Fibroblast of pulmonary artery (primary cell): ENCODE data around the gene PAF1.
A peak's percentile ranks its signal among the peaks of the same experiment; 100 is the strongest.

Source experiments
- DNase-seq: peaks from one replicate; pipeline ENCODE4 v3.0.0-alpha.2; 2010; ENCODE audit warnings: low read depth
- H3K4me3 ChIP-seq: replicated peaks from 2 replicates; pipeline ENCODE4 v1.5.1; 2011; ENCODE audit warnings: low read depth, mild to moderate bottlenecking, control low read depth, low read length, moderate library complexity
- TF ChIP-seq, protein P1 (sequence below): IDR thresholded peaks from 2 replicates; pipeline ENCODE4 v1.5.1; 2011; ENCODE audit warnings: mild to moderate bottlenecking, control low read depth, low read length, inconsistent platforms; ENCODE audit errors: missing control alignments

PAF1 gene

GRCh38 chr19:39412867-39413271 is 22.0 kb upstream of the PAF1 start:
- TF ChIP-seq, protein P1, sequence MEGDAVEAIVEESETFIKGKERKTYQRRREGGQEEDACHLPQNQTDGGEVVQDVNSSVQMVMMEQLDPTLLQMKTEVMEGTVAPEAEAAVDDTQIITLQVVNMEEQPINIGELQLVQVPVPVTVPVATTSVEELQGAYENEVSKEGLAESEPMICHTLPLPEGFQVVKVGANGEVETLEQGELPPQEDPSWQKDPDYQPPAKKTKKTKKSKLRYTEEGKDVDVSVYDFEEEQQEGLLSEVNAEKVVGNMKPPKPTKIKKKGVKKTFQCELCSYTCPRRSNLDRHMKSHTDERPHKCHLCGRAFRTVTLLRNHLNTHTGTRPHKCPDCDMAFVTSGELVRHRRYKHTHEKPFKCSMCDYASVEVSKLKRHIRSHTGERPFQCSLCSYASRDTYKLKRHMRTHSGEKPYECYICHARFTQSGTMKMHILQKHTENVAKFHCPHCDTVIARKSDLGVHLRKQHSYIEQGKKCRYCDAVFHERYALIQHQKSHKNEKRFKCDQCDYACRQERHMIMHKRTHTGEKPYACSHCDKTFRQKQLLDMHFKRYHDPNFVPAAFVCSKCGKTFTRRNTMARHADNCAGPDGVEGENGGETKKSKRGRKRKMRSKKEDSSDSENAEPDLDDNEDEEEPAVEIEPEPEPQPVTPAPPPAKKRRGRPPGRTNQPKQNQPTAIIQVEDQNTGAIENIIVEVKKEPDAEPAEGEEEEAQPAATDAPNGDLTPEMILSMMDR = no peak
- peak overlapping the region; percentile 97 for H3K4me3 ChIP-seq
- DNase-seq = no peak

DNA sequence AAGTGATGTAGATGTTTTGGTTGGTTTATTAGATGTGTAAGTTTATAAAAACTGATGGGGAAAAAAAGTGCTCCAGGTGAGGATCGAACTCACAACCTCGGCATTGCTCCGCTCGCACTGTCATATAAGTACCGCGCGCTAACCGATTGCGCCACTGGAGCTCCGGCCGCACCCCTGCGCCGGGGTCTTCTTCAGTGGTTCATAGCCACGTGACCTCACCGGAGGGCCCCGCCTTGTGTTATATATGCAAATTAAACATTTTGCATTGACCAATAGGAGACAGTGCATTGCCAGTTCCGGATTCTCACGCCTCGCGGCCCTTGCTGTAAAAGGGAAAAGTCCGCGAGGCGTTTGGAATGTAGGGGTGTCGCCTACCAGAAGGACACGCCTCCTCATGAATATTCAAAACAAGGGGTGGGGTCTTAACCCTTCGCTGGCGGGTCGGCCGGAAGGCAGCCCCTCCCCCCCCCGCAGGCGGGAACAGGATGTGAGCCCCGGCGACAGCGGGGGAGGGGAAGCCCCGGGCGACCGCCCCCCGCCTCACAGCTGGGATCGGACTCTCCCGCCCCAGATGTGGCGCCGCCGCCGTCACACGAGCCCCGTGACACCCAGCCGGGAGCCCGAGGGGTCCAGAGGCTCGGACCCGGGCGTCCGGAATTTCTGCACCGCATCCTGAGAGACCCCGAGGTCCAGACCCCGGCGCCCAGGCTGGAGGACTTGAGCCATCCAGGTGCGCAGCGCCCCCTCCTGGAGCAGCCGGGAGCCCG is 21.4 kb upstream of the PAF1 start, which contains the start of gene PLEKHG2:
PLEKHG2 (plus strand) TSS at position 570 of the 767 bp plus-strand sequence. CDS start 1,418 bp downstream, outside the sequence.
- TF ChIP-seq, protein P1 = peak; percentile 62
- peak; percentile 100 for DNase-seq
- peak within 1 kb of the TSS; percentile 97 for H3K4me3 ChIP-seq

- TF ChIP-seq, protein P1 = peak; percentile 91
- H3K4me3 ChIP-seq = peak overlapping the region; percentile 81
- DNase-seq = peak; percentile 95
Observed at GRCh38 chr19:39411832-39412099, 20.9 kb upstream of the PAF1 start.

GRCh38 chr19:39411081-39411831 is 20.4 kb upstream of the PAF1 start:
- DNase-seq = peak; percentile 72
- TF ChIP-seq, protein P1 = no peak
- H3K4me3 ChIP-seq = peak overlapping the region; percentile 81

DNA sequence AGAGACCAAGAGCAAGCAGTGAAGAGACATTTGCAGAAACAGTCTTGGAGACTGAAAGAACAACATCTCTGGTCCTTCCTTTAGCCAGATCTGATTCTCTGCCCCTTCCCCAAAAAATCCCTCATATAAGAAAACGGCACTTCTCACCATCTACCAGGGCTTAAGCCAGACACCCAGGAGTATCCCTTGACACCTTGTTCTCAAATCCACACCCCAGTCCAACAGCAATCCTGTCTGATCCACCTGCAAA is 19.9 kb upstream of the PAF1 start:
- peak overlapping the region; percentile 81 for H3K4me3 ChIP-seq
- DNase-seq = no peak
- TF ChIP-seq, protein P1 = no peak

GRCh38 chr19:39410017-39410830 is 19.3 kb upstream of the PAF1 start:
- DNase-seq = peak; percentile 83
- TF ChIP-seq, protein P1 = no peak
- H3K4me3 ChIP-seq = peak overlapping the region; percentile 81
